Adrenal gland (tissue), 12 donors: ENCODE measurements around the gene SPEM2. TPM values are rescaled to one million over a fixed set of nuclear protein-coding genes. Genes with fewer than 3 reads are reported as not detected.

Source experiments
- DNase-seq, 7 donors: peaks; one replicate each; pipeline ENCODE4 v3.0.0-alpha.2; 2019 to 2020
- H3K27ac ChIP-seq, 5 donors: fragments of 200-600 bp; sonication (generic) in 4 of 5; 1 replicate in 3 of 5; 2 replicates in 2 of 5; pipeline versions ENCODE4 v1.5.1 to v1.8.0; 2016 to 2020; ENCODE audit warnings: mild to moderate bottlenecking in 1 of 5
- H3K27me3 ChIP-seq: fragments of 200-600 bp; 2 replicates; pipeline ENCODE4 v1.8.0; 2021
- H3K36me3 ChIP-seq, 2 donors: fragments of 200-600 bp; replicated peaks in 1 of 2; 1 replicate in 1 of 2; 2 replicates in 1 of 2; pipeline versions ENCODE4 v1.5.1 to v1.8.0; 2018 to 2022
- H3K4me1 ChIP-seq, 2 donors: fragments of 200-600 bp; replicated peaks in 1 of 2; 1 replicate in 1 of 2; 2 replicates in 1 of 2; pipeline versions ENCODE4 v1.5.1 to v1.8.0; 2018 to 2021
- H3K4me3 ChIP-seq, 4 donors: fragments of 200-600 bp; sonication (generic) in 3 of 4; one replicate each; pipeline ENCODE4 v1.5.1; 2016 to 2018
- H3K9me3 ChIP-seq, 3 donors: fragments of 200-600 bp; sonication (generic) in 1 of 3; replicated peaks in 1 of 3; 1 replicate in 2 of 3; 2 replicates in 1 of 3; pipeline versions ENCODE4 v1.5.1 to v1.8.0; 2016 to 2021
- CTCF ChIP-seq, 6 experiments: fragments of 450-650 bp in 4 of 6; fragments of 200-600 bp in 2 of 6; sonication (generic) in 1 of 6; IDR thresholded peaks; 1 replicate in 5 of 6; 2 replicates in 1 of 6; pipeline versions ENCODE4 v1.5.1 to v1.8.0; 2016 to 2021; ENCODE audit warnings: antibody characterized with exemption in 6 of 6, mild to moderate bottlenecking in 2 of 6, moderate library complexity in 1 of 6
- POLR2A ChIP-seq, 2 donors: fragments of 450-650 bp; IDR thresholded peaks; one replicate each; pipeline ENCODE4 v1.6.1; 2017; ENCODE audit warnings: antibody characterized with exemption in 2 of 2, mild to moderate bottlenecking in 2 of 2, moderate library complexity in 1 of 2
- WGBS, 4 donors: extraction: QIAGEN DNeasy Blood & Tissue Kit in 2 of 4; methylation state at CpG; one replicate each; pipeline versions ENCODE4 v1.1.5 to v1.1.7; 2013 to 2017; 5-methylcytosine and 5-hydroxymethylcytosine counted together
- intact Hi-C, 2 donors: fragments of 100-400 bp; cut with DNase I; formaldehyde crosslinking; loops; one replicate each; pipeline versions ENCODE4 v1.14.1 to v1.15.0; 2022 to 2023
- polyA plus RNA-seq, 3 donors: library from polyadenylated mRNA; stranded (reverse); fragments of 200-250 nt in 2 of 3; fragments of 350-450 nt in 1 of 3; fragmentation: Illumina TruSeq in 1 of 3; extraction: RNeasy Lipid Tissue Mini Kit (QIAGEN cat#74804) in 1 of 3; gene quantifications; one replicate each; pipeline ENCODE4 v1.2.3, GENCODE V29; 2013 to 2014
- total RNA-seq, 9 donors: library from RNA; depleted of rRNA in 4 of 9; stranded (reverse); fragments of >200 nt in 4 of 9; fragments of 120-200 nt in 1 of 9; fragmentation: NEBNext Ultra II Directional in 1 of 9; extraction: Animal tissue kit (Norgen Biotek cat#: 25700) in 1 of 9; gene quantifications; one replicate each; pipeline versions ENCODE4 v1.1.0 to v1.2.4, GENCODE V29; 2013 to 2023
- donor health status: healthy with polysubstance abuse.
- donor health status: Bipolar disorder and iron deficiency.
- donor health status: DM: yes; HTN: yes; CAD: no.
- donor health status: DM: no; HTN: no; CAD: no.
- donor health status: DM: no; HTN: no; CAD: no.
- donor health status: DM: yes; HTN: yes; CAD: no.

Gene SPEM2
- total and polyA plus RNA-seq, 12 donors: not detected

GRCh38 chr17:7431231-7431630, 5.8 kb downstream of the SPEM2 start:
- Histone ChIP-seq H3K9me3 (no peaks in the 10 kb centered on the region), H3K27ac (no peak overlapping the region), H3K4me3 (no peak overlapping the region), H3K27me3 (no peaks in the 10 kb centered on the region), H3K36me3 (no peaks in the 10 kb centered on the region), H3K4me1 (peaks cover 7 to 13% of the 10 kb centered on the region in 2 donors)
- TF ChIP-seq POLR2A (IDR thresholded peaks at IDR 0.05): no peak
- no peak for TF ChIP-seq CTCF (IDR thresholded peaks at IDR 0.05)
- intact Hi-C loops: loop anchor here in 1 of 2 donors (5.0 kb wide), 1 partner anchor 74 kb away; the partner anchor contains the start of gene TMEM95
- DNase-seq: no peak
- 83 to 92% (median 86%) methylated on average over 1 of the region's 1 CpG for WGBS, 4 donors

- intact Hi-C loops: loop anchor here in 1 of 2 donors (5.0 kb wide), 1 partner anchor 75 kb away; the partner anchor contains the start of gene TMEM95
- no peaks in the 10 kb centered on the region for H3K9me3 ChIP-seq
- TF ChIP-seq POLR2A (IDR thresholded peaks at IDR 0.05) (no peak), CTCF (IDR thresholded peaks at IDR 0.05) (no peak)
These were observed 6.9 kb downstream of the SPEM2 start for GRCh38 chr17:7432296-7432695.

DNA sequence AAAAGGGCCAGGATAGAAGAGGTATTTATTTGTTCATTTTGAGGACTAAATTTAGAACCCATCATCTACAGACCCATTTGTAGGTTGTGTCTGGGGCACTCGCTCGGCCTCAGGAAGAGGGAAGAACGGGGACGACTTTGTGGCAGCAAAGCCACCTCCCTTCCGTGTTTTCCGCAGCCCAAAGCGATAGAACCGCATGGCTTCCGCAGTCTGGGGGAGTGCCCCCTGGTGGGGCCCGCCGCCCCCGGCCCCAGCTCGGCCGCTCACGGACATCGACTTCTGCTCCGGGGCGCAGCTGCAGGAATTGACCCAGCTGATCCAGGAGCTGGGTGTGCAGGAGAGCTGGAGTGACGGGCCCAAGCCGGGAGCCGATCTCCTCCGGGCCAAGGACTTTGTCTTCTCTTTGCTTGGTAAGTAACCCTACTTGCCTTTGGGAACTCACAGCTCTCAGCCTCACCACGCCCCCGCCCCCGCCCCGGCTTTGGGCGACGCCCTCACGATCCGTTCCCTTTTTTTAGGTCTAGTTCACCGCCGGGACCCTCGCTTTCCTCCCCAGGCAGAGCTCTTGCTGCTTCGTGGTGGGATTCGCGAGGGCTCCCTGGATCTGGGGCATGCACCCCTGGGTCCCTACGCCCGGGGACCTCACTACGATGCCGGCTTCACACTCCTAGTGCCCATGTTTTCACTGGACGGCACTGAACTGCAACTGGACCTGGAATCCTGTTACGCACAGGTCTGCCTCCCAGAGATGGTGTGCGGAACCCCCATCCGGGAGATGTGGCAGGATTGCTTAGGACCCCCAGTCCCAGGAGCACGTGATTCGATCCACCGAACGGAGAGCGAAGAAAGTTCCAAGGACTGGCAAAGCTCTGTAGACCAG, 10.5 kb downstream of the SPEM2 start:
- 3 to 7% (median 7%) methylated on average over 17 to 49 of the region's 49 CpGs for WGBS, 4 donors
- peak; percentile 57 to 77 (median 73) for DNase-seq
- no peaks in the 10 kb centered on the region for H3K36me3 ChIP-seq
- peak overlapping the region; percentile 78 to 94 (median 90) for H3K27ac ChIP-seq
- no peaks in the 10 kb centered on the region for H3K27me3 ChIP-seq
- H3K4me1 ChIP-seq: peaks cover 44 to 47% of the 10 kb centered on the region in 2 donors
- H3K4me3 ChIP-seq: peak overlapping the region in 3 of 4 donors; percentile 17 to 62 (median 40)
- TF ChIP-seq POLR2A (IDR thresholded peaks at IDR 0.05) (peak in 1 of 2 donors; percentile 53), CTCF (IDR thresholded peaks at IDR 0.05) (peak in 1 of 6 experiments; percentile 19)
- no peaks in the 10 kb centered on the region for H3K9me3 ChIP-seq
- intact Hi-C loops: loop anchor here (2.0 to 5.0 kb wide), 3 partner anchors 41 to 126 kb away; partner anchors contain the start of genes SENP3 (in 1 of the 2) and ZBTB4 (in 1 of the 2)

More at GRCh38 chr17:7432296-7432695, 6.9 kb downstream of the SPEM2 start:
- H3K36me3 ChIP-seq: no peaks in the 10 kb centered on the region
- no peak overlapping the region for H3K27ac ChIP-seq
- H3K27me3 ChIP-seq: no peaks in the 10 kb centered on the region
- no peak overlapping the region for H3K4me3 ChIP-seq
- no peak for DNase-seq
- 83 to 91% (median 90%) methylated on average over 10 to 11 of the region's 11 CpGs for WGBS, 4 donors
- peaks cover 17 to 23% of the 10 kb centered on the region in 2 donors for H3K4me1 ChIP-seq
